Spleen (tissue), 7 donors: ENCODE results near the gene MACROH2A1.

Source experiments
- CTCF ChIP-seq, 11 experiments: fragments of 200-600 bp in 7 of 11; fragments of 450-650 bp in 4 of 11; sonication (generic) in 4 of 11; IDR thresholded peaks in 8 of 11; conservative IDR thresholded peaks in 3 of 11; 1 replicate in 7 of 11; 2 replicates in 4 of 11; pipeline versions ENCODE4 v1.4.0 to v1.8.0; 2016 to 2021; ENCODE audit warnings: antibody characterized with exemption in 11 of 11, inconsistent platforms in 4 of 11, mild to moderate bottlenecking in 1 of 11
- POLR2A ChIP-seq, 3 donors: fragments of 450-650 bp; IDR thresholded peaks; one replicate each; pipeline ENCODE4 v1.5.1; 2017; ENCODE audit warnings: antibody characterized with exemption in 3 of 3, mild to moderate bottlenecking in 1 of 3
- POLR2AphosphoS5 ChIP-seq, 3 donors: sonication (generic); formaldehyde crosslinking; IDR thresholded peaks; one replicate each; pipeline ENCODE4 v1.5.1; 2017; ENCODE audit warnings: antibody characterized with exemption in 3 of 3
- donor health status: DM: no; HTN: no; CAD: no; lungs with moderate emphysema.
- donor health status: DM: no; HTN: no; CAD: no.
- donor health status: DM: no; HTN: no; CAD: no.

GRCh38 chr5:135294793-135295192 lies 104.2 kb downstream of the MACROH2A1 start:
- TF ChIP-seq POLR2A (IDR thresholded peaks at IDR 0.05) = no peak
- no peak for TF ChIP-seq CTCF (IDR thresholded peaks at IDR 0.05 in 8 of 11, conservative IDR thresholded peaks at IDR 0.05 in 3 of 11)
- TF ChIP-seq POLR2AphosphoS5 (IDR thresholded peaks at IDR 0.05) = no peak
